Endothelial cell of umbilical vein (primary cell): ENCODE measurements around the gene MED27. TPM values are rescaled to one million over a fixed set of nuclear protein-coding genes. Genes with fewer than 3 reads are reported as not detected.

ENCODE experiments used
- BruUV-seq: library from RNA; stranded (reverse); fragments of 400-500 nt; replicated peaks from 2 replicates; lab custom pipeline; 2021; lab: Mats Ljungman, UMichigan
- CTCF ChIA-PET: fragments of 300-600, 350-600 bp; sonication (Branson Sonifier 250); formaldehyde crosslinking; loops from one replicate; lab custom pipeline; 2021; ENCODE audit warnings: antibody characterized with exemption, inconsistent platforms; lab: Charles Lee
- POLR2A ChIA-PET: fragments of 300-600, 350-600 bp; sonication (Branson Sonifier 250); formaldehyde crosslinking; loops from one replicate; lab custom pipeline; 2021; ENCODE audit warnings: antibody characterized with exemption, inconsistent platforms; lab: Charles Lee
- DNase-seq: peaks from one replicate; pipeline ENCODE4 v3.0.0-alpha.2; 2011; ENCODE audit warnings: low read depth, low spot score
- FAIRE-seq: peaks from 2 replicates; lab custom pipeline; 2011; peaks lifted over from hg19 to GRCh38; lab: Jason Lieb, UNC
- H2AFZ ChIP-seq: 2 replicates; pipeline ENCODE4 v1.6.0; 2012; ENCODE audit warnings: low read depth, low read length, control low read depth, inconsistent platforms
- H3K27ac ChIP-seq: 2 replicates; pipeline ENCODE4 v1.5.1; 2011; ENCODE audit warnings: low read depth, mild to moderate bottlenecking, control low read depth, low read length, moderate library complexity; ENCODE audit not compliant: insufficient read depth
- H3K27me3 ChIP-seq, 2 experiments: 2 replicates each; pipeline versions ENCODE4 v1.6.0 to v1.6.1; 2011; ENCODE audit warnings: low read length in 2 of 2, mixed read lengths in 1 of 2; ENCODE audit not compliant: control insufficient read depth in 2 of 2, insufficient read depth in 2 of 2
- H3K36me3 ChIP-seq, 2 experiments: 2 replicates in 1 of 2; 3 replicates in 1 of 2; pipeline ENCODE4 v1.5.1; 2011; ENCODE audit warnings: low read length in 2 of 2, mild to moderate bottlenecking in 1 of 2, moderate library complexity in 1 of 2; ENCODE audit not compliant: control insufficient read depth in 2 of 2, insufficient read depth in 2 of 2; ENCODE audit errors: extremely low read depth in 1 of 2
- H3K4me1 ChIP-seq: 3 replicates; pipeline ENCODE4 v1.5.1; 2011; ENCODE audit warnings: mild to moderate bottlenecking, low read length; ENCODE audit not compliant: control insufficient read depth, insufficient read depth; ENCODE audit errors: extremely low read depth
- H3K4me2 ChIP-seq: 2 replicates; pipeline ENCODE4 v1.6.1; 2011; ENCODE audit warnings: low read length, control low read depth, mixed read lengths; ENCODE audit not compliant: insufficient read depth
- H3K4me3 ChIP-seq, 3 experiments: fragments of 200-600 bp in 1 of 3; sonication (generic), shearing (Covaris generic) in 1 of 3; replicated peaks in 1 of 3; 2 replicates each; pipeline ENCODE4 v1.5.1; 2011 to 2016; ENCODE audit warnings: control low read depth in 3 of 3, low read length in 3 of 3, mild to moderate bottlenecking in 2 of 3, inconsistent platforms in 1 of 3, low read depth in 1 of 3, moderate library complexity in 1 of 3; ENCODE audit not compliant: insufficient read depth in 1 of 3
- H3K79me2 ChIP-seq: 2 replicates; pipeline ENCODE4 v1.6.0; 2012; ENCODE audit warnings: low read length, inconsistent platforms; ENCODE audit not compliant: control insufficient read depth, insufficient read depth
- H3K9ac ChIP-seq: replicated peaks from 2 replicates; pipeline ENCODE3; 2011; ENCODE audit warnings: low read length, control low read depth; ENCODE audit not compliant: insufficient read depth; ENCODE audit errors: extremely low read depth
- H3K9me1 ChIP-seq: replicated peaks from 3 replicates; pipeline ENCODE4 v1.6.0; 2011; ENCODE audit warnings: mild to moderate bottlenecking, low read length; ENCODE audit not compliant: control insufficient read depth, insufficient read depth; ENCODE audit errors: extremely low read depth
- H3K9me3 ChIP-seq: replicated peaks from 2 replicates; pipeline ENCODE4 v1.5.1; 2012; ENCODE audit warnings: low read length, inconsistent platforms; ENCODE audit not compliant: control insufficient read depth, insufficient read depth
- H4K20me1 ChIP-seq: replicated peaks from 2 replicates; pipeline ENCODE3; 2011; ENCODE audit warnings: mild to moderate bottlenecking, low read length; ENCODE audit not compliant: control insufficient read depth, insufficient read depth; ENCODE audit errors: extremely low read depth
- EZH2 ChIP-seq: IDR thresholded peaks from 2 replicates; pipeline ENCODE4 v1.6.1; 2012; ENCODE audit warnings: borderline replicate concordance, low read depth, mild to moderate bottlenecking, moderate library complexity, low read length, inconsistent platforms; ENCODE audit not compliant: severe bottlenecking
- FOS ChIP-seq: IDR thresholded peaks from 2 replicates; pipeline ENCODE4 v1.6.1; 2011; ENCODE audit warnings: mild to moderate bottlenecking, low read length, moderate library complexity, borderline replicate concordance; ENCODE audit not compliant: insufficient read depth
- GATA2 ChIP-seq: IDR thresholded peaks from 2 replicates; pipeline ENCODE4 v1.7.0; 2011; ENCODE audit warnings: low read depth, mild to moderate bottlenecking, moderate library complexity, mixed read lengths, low read length; ENCODE audit not compliant: insufficient read length, insufficient read depth
- JUN ChIP-seq: IDR thresholded peaks from 2 replicates; pipeline ENCODE4 v1.6.1; 2011; ENCODE audit warnings: borderline replicate concordance, low read depth; ENCODE audit not compliant: insufficient read length, insufficient read depth
- MYC ChIP-seq: IDR thresholded peaks from one replicate; pipeline ENCODE4 v1.6.1; 2011; ENCODE audit warnings: mild to moderate bottlenecking, low read depth, low read length
- POLR2A ChIP-seq: IDR thresholded peaks from 2 replicates; pipeline ENCODE4 v1.6.1; 2012; ENCODE audit warnings: low read depth, mild to moderate bottlenecking, control low read depth, low read length
- POLR2AphosphoS5 ChIP-seq: IDR thresholded peaks from 2 replicates; pipeline ENCODE4 v1.6.1; 2012; ENCODE audit warnings: low read depth, mild to moderate bottlenecking, control low read depth, low read length, moderate library complexity; ENCODE audit not compliant: insufficient read depth
- dilution Hi-C: fragments of 300-500 bp; cut with MboI; formaldehyde crosslinking; loops from one replicate; pipeline ENCODE4 v1.15.0; 2019; ENCODE audit warnings: low sequenced_read_pairs; ENCODE audit not compliant: extremely low pct_ligation_motif_present
- intact Hi-C: fragments of 100-400 bp; cut with micrococcal nuclease; formaldehyde crosslinking; loops from one replicate; pipeline ENCODE4 v1.10.0; 2022
- polyA plus RNA-seq, 4 experiments: library from polyadenylated mRNA; depleted of rRNA in 3 of 4; stranded (reverse) in 3 of 4; unstranded in 1 of 4; fragments of >200 nt; gene quantifications; 2 replicates each; pipeline versions ENCODE4 v1.2.1 to v1.2.3, GENCODE V29; 2011 to 2012; ENCODE audit warnings: missing spikeins in 1 of 4
- total RNA-seq: library from RNA; stranded (reverse); gene quantifications from 2 replicates; pipeline ENCODE4 v1.2.3, GENCODE V29; 2021
- TF ChIP-seq, protein P1 (sequence below): IDR thresholded peaks from 2 replicates; pipeline ENCODE4 v1.6.1; 2011; ENCODE audit not compliant: insufficient read depth, insufficient read length
- TF ChIP-seq, protein P2 (sequence below), 2 donors: IDR thresholded peaks; 1 replicate in 1 of 2; 2 replicates in 1 of 2; pipeline ENCODE4 v1.5.1; 2011; ENCODE audit warnings: low read length in 2 of 2, mild to moderate bottlenecking in 2 of 2, moderate library complexity in 2 of 2, control low read depth in 1 of 2, inconsistent platforms in 1 of 2, low read depth in 1 of 2; ENCODE audit not compliant: insufficient read depth in 1 of 2; ENCODE audit errors: extremely low read depth in 1 of 2

Gene MED27
- total and polyA plus RNA-seq, 2 donors (not counting 3 experiments of a cell fraction or from before 2014, with no cell fraction given), result 27.9 to 47.8 TPM

DNA sequence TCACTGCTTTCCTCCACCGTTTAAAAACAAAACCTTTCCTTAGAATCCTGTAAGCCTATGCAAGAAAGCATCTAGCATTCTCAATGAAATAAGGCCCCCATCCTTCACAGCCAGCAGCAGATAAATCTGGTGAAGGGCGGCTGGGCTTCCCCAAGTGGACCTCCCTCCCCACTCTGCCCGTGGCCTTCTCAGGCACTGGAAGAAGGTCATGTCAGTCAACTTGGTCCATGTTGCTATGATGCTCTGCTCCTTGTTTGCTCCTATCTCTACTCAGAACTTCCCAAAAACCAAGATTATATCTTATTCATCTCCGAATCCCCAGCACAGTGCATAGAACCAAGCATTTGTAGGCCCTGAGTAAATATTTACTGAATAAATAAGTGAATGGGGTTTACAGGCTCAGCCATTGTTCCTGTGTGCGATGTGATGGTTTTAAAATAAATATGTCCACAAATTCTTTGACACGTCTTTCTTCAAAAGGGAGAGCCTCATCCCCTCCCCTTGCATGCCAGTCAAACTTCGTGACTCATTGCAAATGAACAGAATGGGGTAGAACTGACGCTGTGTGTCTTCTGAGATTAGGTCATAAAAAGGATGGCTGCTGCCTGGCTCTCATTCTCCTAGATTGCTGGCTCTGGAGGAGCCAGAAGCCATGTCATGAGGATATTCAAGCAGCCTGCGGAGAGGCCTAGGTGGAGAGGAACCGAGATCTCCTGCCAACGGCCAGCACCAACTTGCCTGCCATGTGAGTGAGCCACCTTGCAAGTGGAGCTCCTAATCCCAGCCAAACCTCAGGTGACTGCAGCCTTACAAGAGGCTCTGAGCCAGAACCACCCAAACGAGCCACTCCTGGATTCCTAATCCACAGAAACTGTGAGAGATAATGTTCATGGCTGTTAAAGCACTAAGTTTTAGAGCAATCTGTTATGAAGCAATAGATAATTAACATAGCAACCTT, 70.5 kb downstream of the MED27 start:
- dilution Hi-C loops, result no loop called here
- Histone ChIP-seq H3K9me1 (no peaks in the 10 kb centered on the region), H3K4me3 (no peak overlapping the region), H3K36me3 (peaks cover 0 to 2% of the 10 kb centered on the region in 2 experiments), H3K9ac (no peak overlapping the region), H3K4me2 (no peak overlapping the region), H3K9me3 (no peaks in the 10 kb centered on the region), H3K79me2 (no peaks in the 10 kb centered on the region), H4K20me1 (peaks cover 4% of the 10 kb centered on the region), H3K4me1 (peaks cover 8% of the 10 kb centered on the region), H2AFZ (no peak overlapping the region), H3K27me3 (no peaks in the 10 kb centered on the region), H3K27ac (no peak overlapping the region)
- ChIA-PET POLR2A (no interaction called here), CTCF (interaction anchor here (1.2 kb wide), 1 partner anchor 11 kb away, joined by 3 read pairs; no protein-coding TSS in a partner anchor)
- FAIRE-seq, result no peak
- no TSS peak for BruUV-seq
- no peak for DNase-seq
- intact Hi-C loops, result no loop called here
- TF ChIP-seq JUN, result no peak
- TF ChIP-seq, protein P1, sequence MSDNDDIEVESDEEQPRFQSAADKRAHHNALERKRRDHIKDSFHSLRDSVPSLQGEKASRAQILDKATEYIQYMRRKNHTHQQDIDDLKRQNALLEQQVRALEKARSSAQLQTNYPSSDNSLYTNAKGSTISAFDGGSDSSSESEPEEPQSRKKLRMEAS, result no peak
- TF ChIP-seq, protein P2, sequence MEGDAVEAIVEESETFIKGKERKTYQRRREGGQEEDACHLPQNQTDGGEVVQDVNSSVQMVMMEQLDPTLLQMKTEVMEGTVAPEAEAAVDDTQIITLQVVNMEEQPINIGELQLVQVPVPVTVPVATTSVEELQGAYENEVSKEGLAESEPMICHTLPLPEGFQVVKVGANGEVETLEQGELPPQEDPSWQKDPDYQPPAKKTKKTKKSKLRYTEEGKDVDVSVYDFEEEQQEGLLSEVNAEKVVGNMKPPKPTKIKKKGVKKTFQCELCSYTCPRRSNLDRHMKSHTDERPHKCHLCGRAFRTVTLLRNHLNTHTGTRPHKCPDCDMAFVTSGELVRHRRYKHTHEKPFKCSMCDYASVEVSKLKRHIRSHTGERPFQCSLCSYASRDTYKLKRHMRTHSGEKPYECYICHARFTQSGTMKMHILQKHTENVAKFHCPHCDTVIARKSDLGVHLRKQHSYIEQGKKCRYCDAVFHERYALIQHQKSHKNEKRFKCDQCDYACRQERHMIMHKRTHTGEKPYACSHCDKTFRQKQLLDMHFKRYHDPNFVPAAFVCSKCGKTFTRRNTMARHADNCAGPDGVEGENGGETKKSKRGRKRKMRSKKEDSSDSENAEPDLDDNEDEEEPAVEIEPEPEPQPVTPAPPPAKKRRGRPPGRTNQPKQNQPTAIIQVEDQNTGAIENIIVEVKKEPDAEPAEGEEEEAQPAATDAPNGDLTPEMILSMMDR (IDR thresholded peaks at IDR 0.05; ENCODE audit: extremely low read depth in 1 of 2, insufficient read depth in 1 of 2, low read depth in 1 of 2, low read length in 2 of 2), result no peak
- TF ChIP-seq FOS, result no peak
- no peak for TF ChIP-seq MYC
- no peak for TF ChIP-seq EZH2
- TF ChIP-seq POLR2A, result no peak
- TF ChIP-seq GATA2, result no peak
- TF ChIP-seq POLR2AphosphoS5, result no peak
